IPS-18c (cell line): Measurements from ENCODE around the gene TDRD12.
"Not testable (repeated sequence)": the region's sequence is repeated elsewhere in the genome, so short reads cannot be mapped to it uniquely, and the experiment has no call there.

Source experiments
- H3K4me3 ChIP-seq: 2 replicates; pipeline ENCODE4 v1.7.0; 2013; ENCODE audit warnings: low read depth, mild to moderate bottlenecking, low read length, moderate library complexity; ENCODE audit not compliant: insufficient read depth
- H3K9me3 ChIP-seq: one replicate; pipeline ENCODE4 v1.6.1; 2013; ENCODE audit warnings: mild to moderate bottlenecking, low read length, moderate library complexity; ENCODE audit not compliant: control insufficient read depth, insufficient read depth

TDRD12 gene

DNA sequence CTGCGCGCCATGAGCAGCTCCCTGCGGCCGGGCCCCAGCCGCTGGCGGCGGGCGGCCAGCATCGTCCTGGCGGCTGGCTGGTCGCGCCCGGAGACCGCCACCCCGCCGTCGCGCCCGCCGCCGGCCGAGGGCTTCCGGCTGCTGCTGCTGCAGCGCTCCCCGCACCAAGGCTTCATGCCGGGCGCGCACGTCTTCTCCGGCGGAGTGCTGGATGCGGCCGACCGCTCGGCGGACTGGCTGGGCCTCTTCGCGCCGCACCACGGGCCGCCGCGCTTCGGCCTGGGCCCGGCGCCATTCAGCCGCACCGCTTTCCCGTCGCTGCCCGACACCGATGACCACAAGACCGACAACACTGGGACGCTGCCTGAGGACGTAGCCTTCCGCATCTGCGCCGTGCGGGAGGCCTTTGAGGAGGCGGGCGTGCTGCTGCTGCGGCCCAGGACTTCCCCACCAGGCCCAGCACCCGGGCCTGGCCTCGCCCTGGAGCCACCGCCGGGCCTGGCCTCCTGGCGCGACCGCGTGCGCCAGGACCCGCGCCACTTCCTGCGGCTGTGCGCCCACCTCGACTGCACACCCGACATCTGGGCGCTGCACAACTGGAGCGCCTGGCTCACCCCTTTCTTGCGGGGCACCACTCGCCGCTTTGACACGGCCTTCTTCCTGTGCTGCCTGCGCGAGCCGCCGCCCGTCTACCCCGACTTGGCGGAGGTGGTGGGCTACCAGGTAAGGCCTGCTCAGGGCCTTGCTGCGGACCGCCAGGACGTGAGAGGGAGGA, 27.4 kb upstream of the TDRD12 start:
- H3K9me3 ChIP-seq: no peaks in the 10 kb centered on the region

GRCh38 chr19:32692727-32693061, 26.9 kb upstream of the TDRD12 start:
- Histone ChIP-seq H3K9me3 (no peaks in the 10 kb centered on the region), H3K4me3 (no peak overlapping the region; the same call in 1 of the 2 replicates)

More for the DNA sequence above, 27.4 kb upstream of the TDRD12 start:
- peak overlapping the region; percentile 53 for H3K4me3 ChIP-seq

DNA sequence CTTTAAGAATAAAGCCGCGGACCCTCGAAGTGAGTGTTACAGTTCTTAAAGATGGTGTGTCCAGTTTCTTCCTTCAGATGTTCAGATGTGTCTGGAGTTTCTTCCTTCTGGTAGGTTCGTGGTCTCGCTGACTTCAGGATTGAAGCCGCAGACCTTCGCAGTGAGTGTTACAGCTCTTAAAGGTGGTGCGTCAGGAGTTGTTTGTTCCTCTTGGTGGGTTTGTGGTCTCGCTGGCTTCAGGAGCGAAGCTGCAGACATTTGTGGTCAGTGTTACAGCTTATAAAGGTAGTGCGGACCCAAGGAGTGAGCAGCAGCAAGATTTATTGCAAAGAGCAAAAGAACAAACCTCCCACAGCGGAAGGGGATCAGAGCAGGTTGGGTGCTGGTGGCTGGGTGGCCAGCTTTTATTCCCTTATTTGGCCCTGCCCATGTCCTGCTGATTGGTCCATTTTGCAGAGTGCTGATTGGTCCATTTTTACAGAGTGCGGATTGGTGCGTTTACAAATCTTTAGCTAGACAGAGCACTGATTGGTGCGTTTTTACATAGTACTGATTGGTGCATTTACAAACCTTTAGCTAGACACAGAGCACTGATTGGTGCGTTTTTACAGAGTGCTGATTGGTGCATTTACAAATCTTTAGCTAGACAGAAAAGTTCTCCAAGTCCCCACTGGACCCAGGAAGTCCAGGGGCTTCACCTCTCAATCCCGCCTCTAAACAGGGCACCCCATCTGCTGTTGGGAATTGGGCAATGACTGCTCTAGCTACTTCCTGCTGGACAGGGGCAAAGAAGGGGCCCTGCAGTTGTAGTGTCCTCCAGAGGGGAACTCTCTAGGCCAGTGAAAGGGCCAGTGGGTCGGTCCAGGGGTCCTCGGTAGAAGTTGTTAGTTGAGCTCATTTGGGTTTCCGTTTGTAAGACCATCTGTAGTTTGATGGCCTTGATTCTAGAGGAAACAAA, 26.1 kb upstream of the TDRD12 start:
- not testable (repeated sequence) for H3K4me3 ChIP-seq, H3K9me3 ChIP-seq

- not testable (repeated sequence) for H3K9me3 ChIP-seq, H3K4me3 ChIP-seq
Observed at GRCh38 chr19:32694316-32694715, 25.3 kb upstream of the TDRD12 start.

- not testable (repeated sequence) for H3K4me3 ChIP-seq, H3K9me3 ChIP-seq
Observed at GRCh38 chr19:32694851-32695250, 24.7 kb upstream of the TDRD12 start.

DNA sequence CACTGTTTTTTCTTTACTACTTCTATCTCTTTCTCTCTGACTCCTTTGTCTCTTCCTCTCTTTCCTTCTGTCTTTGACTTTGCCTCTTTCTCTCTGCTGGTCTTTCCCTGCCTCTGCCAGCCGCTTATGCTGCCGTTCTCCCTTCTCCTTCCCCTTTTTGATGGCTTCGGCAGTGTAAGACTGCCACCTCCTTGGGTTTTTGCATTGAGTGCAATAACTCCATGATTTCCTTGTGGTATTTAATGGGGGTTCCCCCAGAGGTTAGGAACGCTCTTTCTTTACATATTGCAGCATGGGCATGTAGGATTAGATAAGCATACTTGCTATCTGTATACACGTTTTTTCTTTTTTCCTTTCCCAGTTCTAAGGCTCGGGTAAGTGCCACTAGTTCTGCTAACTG, 24.1 kb upstream of the TDRD12 start:
- not testable (repeated sequence) for H3K9me3 ChIP-seq, H3K4me3 ChIP-seq

GRCh38 chr19:32696771-32697170, 22.8 kb upstream of the TDRD12 start:
- not testable (repeated sequence) for H3K9me3 ChIP-seq, H3K4me3 ChIP-seq

GRCh38 chr19:32700129-32700528, 19.4 kb upstream of the TDRD12 start:
- H3K4me3 ChIP-seq, H3K9me3 ChIP-seq: not testable (repeated sequence)

GRCh38 chr19:32702010-32702409, 17.6 kb upstream of the TDRD12 start:
- no peak overlapping the region for H3K4me3 ChIP-seq

DNA sequence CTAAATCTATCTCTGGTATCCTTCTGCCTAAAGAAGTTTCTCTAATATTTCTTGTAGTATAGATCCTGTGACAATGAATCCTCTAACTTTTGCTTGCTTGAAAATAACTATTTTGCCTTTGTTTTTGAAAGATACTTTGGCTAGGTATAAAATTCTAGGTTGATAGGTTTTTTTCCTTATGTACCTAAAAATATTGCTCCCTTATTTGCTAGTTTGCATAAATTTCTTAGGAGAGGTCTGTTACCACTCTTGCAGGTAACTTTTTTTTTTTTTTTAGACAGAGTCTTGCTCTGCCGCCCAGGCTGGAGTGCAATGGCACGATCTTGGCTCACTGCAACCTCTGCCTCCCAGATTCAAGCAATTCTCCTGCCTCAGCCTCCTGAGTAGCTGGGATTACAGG, 15.6 kb upstream of the TDRD12 start:
- H3K4me3 ChIP-seq, H3K9me3 ChIP-seq: not testable (repeated sequence)

More at GRCh38 chr19:32702010-32702409, 17.6 kb upstream of the TDRD12 start:
- peaks cover 5% of the 10 kb centered on the region for H3K9me3 ChIP-seq

DNA sequence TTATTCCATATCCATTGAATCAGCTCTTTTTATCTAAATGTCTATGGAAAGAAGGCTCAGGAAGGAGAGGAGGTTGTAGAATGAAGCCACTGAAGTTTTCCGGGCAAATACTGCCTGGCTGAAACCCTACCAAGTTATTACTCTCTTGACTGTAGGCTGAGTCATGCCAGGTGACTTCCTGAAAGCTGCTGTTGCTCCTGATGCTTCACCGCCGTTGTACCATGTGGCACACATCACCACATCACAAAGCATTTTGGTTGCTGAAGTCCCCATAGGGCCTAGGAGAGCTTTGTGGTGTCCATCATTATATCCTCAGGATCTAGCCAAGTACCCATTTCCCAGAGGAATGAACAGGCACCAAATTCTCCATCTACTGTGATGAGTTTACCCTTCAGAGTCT, 11.1 kb upstream of the TDRD12 start:
- H3K9me3 ChIP-seq: peaks cover 5% of the 10 kb centered on the region
- no peak overlapping the region for H3K4me3 ChIP-seq

- peaks cover 5% of the 10 kb centered on the region for H3K9me3 ChIP-seq
Observed at GRCh38 chr19:32709032-32709431, 10.5 kb upstream of the TDRD12 start.

DNA sequence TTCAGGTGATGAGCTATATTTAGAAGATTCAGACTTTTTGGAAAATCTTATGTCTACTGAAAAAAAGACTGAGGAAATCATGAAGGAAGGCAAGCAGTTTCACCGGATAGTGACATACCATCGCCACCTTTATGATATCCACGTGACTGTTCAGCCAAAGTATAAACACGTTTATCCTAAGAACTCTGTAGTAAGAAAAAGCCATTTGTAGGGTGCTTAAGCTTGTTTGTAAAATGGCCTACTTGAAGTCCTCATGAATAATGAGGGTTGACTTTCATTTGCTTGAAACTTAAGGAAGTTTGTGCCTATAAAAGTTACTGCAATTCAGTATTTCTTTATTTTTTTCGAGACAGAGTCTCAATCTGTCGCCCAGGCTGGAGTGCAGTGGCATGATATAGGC, 7.8 kb upstream of the TDRD12 start:
- H3K4me3 ChIP-seq: no peak overlapping the region
- no peaks in the 10 kb centered on the region for H3K9me3 ChIP-seq

More at GRCh38 chr19:32709032-32709431, 10.5 kb upstream of the TDRD12 start:
- no peak overlapping the region for H3K4me3 ChIP-seq

DNA sequence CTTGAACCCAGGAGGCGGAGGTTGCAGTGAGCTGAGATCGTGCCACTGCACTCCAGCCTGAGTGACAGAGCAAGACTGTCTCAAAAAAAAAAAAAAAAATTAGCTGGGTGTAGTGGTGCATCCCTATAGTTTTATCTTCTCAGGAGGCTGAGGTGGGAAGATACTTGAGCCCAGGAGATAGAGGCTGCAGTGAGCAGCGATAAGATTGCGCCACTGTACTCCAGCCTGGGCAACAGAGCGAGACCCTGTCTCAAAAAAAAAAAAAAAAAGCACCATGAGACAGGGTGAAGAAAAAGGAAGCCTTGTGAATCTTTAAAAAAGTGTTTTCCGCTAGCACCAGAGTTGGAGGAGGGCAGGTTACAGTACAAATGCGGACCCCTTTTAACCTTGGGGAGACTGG, 3.4 kb upstream of the TDRD12 start:
- not testable (repeated sequence) for H3K4me3 ChIP-seq, H3K9me3 ChIP-seq

- no peak overlapping the region for H3K4me3 ChIP-seq
- H3K9me3 ChIP-seq: no peaks in the 10 kb centered on the region
Observed at GRCh38 chr19:32717496-32717895, 2.1 kb upstream of the TDRD12 start.

DNA sequence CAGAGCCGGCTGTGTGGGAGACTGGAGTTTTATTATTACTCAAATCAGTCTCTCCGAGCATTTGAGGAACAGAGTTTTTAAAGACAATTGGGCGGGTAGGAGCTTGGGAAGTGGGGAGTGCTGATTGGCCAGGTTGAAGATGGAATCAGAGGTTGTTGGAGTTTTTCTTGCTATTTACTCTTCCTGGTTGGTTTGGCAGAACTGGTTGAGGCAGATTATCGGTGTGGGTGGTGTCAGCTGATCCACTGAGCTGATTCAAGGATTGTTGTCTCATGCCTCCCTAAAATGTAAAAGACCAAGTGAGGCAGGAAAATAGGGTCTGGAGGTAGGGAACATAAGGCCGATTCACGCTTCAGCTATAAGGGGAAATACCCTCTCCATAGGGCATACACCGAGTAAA, 1.3 kb upstream of the TDRD12 start:
- H3K9me3 ChIP-seq: no peaks in the 10 kb centered on the region
- H3K4me3 ChIP-seq: no peak overlapping the region

DNA sequence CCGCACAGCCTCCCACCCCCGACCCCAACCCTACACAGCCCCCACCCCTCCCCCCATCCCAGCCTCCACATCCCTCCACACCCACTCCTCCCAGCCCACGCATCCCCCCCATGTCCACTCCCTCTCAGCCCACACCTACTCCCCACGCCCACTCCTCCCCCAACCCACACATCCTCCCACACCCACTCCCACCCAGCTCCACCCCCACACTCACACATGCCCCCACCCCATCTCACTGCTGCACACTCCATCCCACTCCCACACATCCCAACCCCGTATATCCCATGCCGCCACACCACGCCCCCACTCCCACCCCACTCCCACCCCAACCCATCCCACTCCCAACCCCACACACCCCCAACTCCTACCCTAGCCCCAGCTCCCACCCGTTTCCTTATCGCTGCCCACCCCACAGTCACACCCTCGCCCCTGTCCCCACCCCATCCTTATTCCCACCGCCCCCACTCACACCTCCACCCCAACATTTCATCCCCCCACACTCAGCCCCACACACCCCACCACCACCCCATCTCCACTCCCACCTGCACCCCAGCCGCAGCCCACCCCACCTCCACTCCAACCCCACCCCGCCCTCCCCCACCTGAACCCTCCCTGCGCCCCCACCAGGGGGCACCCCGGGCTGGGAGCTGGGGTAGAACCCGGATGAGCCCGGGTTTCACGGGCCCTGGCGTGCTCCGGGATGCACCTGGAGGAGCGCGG, 809 bp downstream of the TDRD12 start:
- Histone ChIP-seq H3K9me3 (no peaks in the 10 kb centered on the region), H3K4me3 (no peak overlapping the region)

GRCh38 chr19:32720936-32721250, 1.3 kb downstream of the TDRD12 start:
- no peak overlapping the region for H3K4me3 ChIP-seq
- H3K9me3 ChIP-seq: no peaks in the 10 kb centered on the region
